Ishikawa (cell line): Measurements from ENCODE around the gene EHD1.

Experiments used
- CEBPB ChIP-seq: IDR thresholded peaks from 2 replicates; pipeline ENCODE4 v1.6.1; 2012
- CREB1 ChIP-seq: IDR thresholded peaks from 2 replicates; pipeline ENCODE4 v1.6.1; 2012; ENCODE audit warnings: low read depth
- EGR1 ChIP-seq: IDR thresholded peaks from 2 replicates; pipeline ENCODE4 v1.6.1; 2012
- EP300 ChIP-seq: IDR thresholded peaks from 2 replicates; pipeline ENCODE4 v1.6.1; 2012; ENCODE audit warnings: borderline replicate concordance
- FOXM1 ChIP-seq: IDR thresholded peaks from 2 replicates; pipeline ENCODE4 v1.6.1; 2012; ENCODE audit warnings: low read depth, borderline replicate concordance
- NFIC ChIP-seq: IDR thresholded peaks from 2 replicates; pipeline ENCODE4 v1.6.1; 2012
- RAD21 ChIP-seq: IDR thresholded peaks from 2 replicates; pipeline ENCODE4 v1.6.1; 2012; ENCODE audit warnings: low read depth
- REST ChIP-seq: IDR thresholded peaks from 2 replicates; pipeline ENCODE4 v1.6.1; 2012; ENCODE audit warnings: low read depth, mild to moderate bottlenecking
- TAF1 ChIP-seq: IDR thresholded peaks from 2 replicates; pipeline ENCODE4 v1.6.1; 2012; ENCODE audit warnings: low read depth, mild to moderate bottlenecking
- TCF12 ChIP-seq: IDR thresholded peaks from 2 replicates; pipeline ENCODE4 v1.6.1; 2012; ENCODE audit warnings: low read depth
- TEAD4 ChIP-seq: IDR thresholded peaks from 2 replicates; pipeline ENCODE4 v1.6.1; 2012
- USF1 ChIP-seq: IDR thresholded peaks from 2 replicates; pipeline ENCODE4 v1.6.1; 2012
- YY1 ChIP-seq: IDR thresholded peaks from 2 replicates; pipeline ENCODE4 v1.6.1; 2012; ENCODE audit warnings: low read depth
- ZBTB7A ChIP-seq: IDR thresholded peaks from 2 replicates; pipeline ENCODE4 v1.6.1; 2012; ENCODE audit warnings: low read depth
- TF ChIP-seq, protein P1 (sequence below): IDR thresholded peaks from 2 replicates; pipeline ENCODE4 v1.6.1; 2012

EHD1 gene

GRCh38 chr11:64826062-64826461 is 52.4 kb downstream of the EHD1 start:
- TF ChIP-seq, protein P1, sequence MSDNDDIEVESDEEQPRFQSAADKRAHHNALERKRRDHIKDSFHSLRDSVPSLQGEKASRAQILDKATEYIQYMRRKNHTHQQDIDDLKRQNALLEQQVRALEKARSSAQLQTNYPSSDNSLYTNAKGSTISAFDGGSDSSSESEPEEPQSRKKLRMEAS: no peak
- peak; percentile 69 for TF ChIP-seq NFIC

- TF ChIP-seq YY1 (no peak), TAF1 (no peak), FOXM1 (no peak), REST (no peak), CREB1 (no peak), EGR1 (no peak), TCF12 (no peak), USF1 (no peak), NFIC (no peak), RAD21 (no peak), TEAD4 (no peak), ZBTB7A (no peak)
These were observed 54.8 kb downstream of the EHD1 start for GRCh38 chr11:64823568-64824119.

- TF ChIP-seq ZBTB7A (no peak), TCF12 (no peak), RAD21 (no peak), EP300 (no peak), NFIC (no peak), USF1 (no peak), CEBPB (no peak), TAF1 (no peak)
- TF ChIP-seq, protein P1: no peak
These were observed 60.9 kb downstream of the EHD1 start for GRCh38 chr11:64817476-64817875.

GRCh38 chr11:64814712-64815187 is 63.7 kb downstream of the EHD1 start:
- TF ChIP-seq NFIC (no peak), FOXM1 (no peak), CREB1 (no peak), REST (no peak)
- TF ChIP-seq, protein P1: no peak

DNA sequence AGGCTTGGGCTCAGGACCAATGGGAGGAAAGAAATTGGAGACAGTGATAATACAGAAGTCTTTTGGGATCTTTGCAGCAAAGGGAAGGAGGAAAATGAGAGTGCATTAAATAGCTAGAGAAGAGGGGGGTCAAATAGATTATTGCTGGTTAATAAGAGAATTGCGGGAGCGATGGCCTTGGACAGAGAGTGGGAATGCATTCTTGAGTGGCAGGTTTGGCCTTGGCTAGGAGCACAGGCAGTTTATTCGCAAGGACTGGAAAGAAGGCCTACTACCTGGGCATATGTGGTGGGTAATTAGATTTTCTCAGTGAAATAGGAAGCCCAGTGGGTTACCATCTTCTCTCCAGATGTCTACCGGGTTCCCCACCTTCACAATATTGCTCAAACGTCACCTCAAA is 64.6 kb downstream of the EHD1 start:
- TF ChIP-seq TAF1 (no peak), TEAD4 (no peak), USF1 (no peak), CREB1 (no peak), TCF12 (no peak), ZBTB7A (no peak), CEBPB (no peak), EP300 (no peak), EGR1 (no peak), YY1 (no peak), REST (no peak), NFIC (no peak), FOXM1 (no peak), RAD21 (no peak)
- TF ChIP-seq, protein P1: no peak
